ENCODE measurements around the gene STYXL2. TPM values are rescaled to one million over a fixed set of nuclear protein-coding genes. Genes with fewer than 3 reads are reported as not detected.

Gene STYXL2
- total RNA-seq, 2 experiments from 2014 or later, result not detected

DNA sequence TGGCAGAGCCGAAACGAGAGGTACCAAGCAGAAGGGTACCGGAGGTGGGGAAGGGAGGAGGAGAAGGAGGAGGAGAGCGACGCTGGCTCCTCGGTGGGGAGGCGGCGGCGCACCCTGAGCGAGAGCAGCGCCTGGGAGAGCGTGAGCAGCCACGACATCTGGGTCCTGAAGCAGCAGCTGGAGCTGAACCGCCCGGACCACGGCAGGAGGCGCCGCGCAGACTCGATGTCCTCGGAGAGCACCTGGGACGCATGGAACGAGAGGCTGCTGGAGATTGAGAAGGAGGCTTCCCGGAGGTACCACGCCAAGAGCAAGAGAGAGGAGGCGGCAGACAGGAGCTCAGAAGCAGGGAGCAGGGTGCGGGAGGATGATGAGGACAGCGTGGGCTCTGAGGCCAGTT lies 32.4 kb downstream of the STYXL2 start:
- no peak for DNase-seq
- H3K4me3 Mint-ChIP-seq, result no peak overlapping the region
- peaks cover 11% of the 10 kb centered on the region for H3K27me3 Mint-ChIP-seq (ENCODE audit: low read depth)
- intact Hi-C loops (cut with micrococcal nuclease), result no loop called here
- no peaks in the 10 kb centered on the region for H3K9me3 Mint-ChIP-seq
- H3K4me1 Mint-ChIP-seq (ENCODE audit: low read depth), result peaks cover under 1% of the 10 kb centered on the region
- CTCF ChIA-PET, result interaction anchor here (1.0 to 3.1 kb wide), 6 partner anchors 21 to 216 kb away, joined by 3 to 17 read pairs (median 4); no protein-coding TSS in a partner anchor
- H3K27ac Mint-ChIP-seq, result no peak overlapping the region
- H3K36me3 Mint-ChIP-seq (ENCODE audit: low read depth), result no peaks in the 10 kb centered on the region

DNA sequence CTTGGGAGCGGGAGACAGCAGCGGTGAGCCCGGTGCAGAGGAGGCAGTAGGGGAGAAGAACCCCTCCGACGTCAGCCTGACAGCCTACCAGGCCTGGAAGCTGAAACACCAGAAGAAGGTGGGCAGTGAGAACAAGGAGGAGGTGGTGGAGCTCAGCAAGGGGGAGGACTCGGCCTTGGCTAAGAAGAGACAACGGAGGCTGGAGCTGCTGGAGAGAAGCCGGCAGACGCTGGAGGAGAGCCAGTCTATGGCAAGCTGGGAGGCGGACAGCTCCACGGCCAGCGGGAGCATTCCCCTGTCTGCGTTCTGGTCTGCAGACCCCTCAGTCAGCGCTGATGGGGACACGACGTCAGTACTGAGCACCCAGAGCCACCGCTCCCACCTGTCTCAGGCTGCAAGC lies 32.9 kb downstream of the STYXL2 start:
- intact Hi-C loops (cut with micrococcal nuclease), result no loop called here
- Mint-ChIP-seq H3K4me3 (no peak overlapping the region), H3K9me3 (no peaks in the 10 kb centered on the region), H3K36me3 (ENCODE audit: low read depth) (no peaks in the 10 kb centered on the region), H3K4me1 (ENCODE audit: low read depth) (no peaks in the 10 kb centered on the region), H3K27me3 (ENCODE audit: low read depth) (peaks cover 11% of the 10 kb centered on the region), H3K27ac (no peak overlapping the region)
- CTCF ChIA-PET, result interaction anchor here (1.0 to 3.1 kb wide), 5 partner anchors 22 to 216 kb away, joined by 3 to 17 read pairs (median 4); no protein-coding TSS in a partner anchor
- no peak for DNase-seq

DNA sequence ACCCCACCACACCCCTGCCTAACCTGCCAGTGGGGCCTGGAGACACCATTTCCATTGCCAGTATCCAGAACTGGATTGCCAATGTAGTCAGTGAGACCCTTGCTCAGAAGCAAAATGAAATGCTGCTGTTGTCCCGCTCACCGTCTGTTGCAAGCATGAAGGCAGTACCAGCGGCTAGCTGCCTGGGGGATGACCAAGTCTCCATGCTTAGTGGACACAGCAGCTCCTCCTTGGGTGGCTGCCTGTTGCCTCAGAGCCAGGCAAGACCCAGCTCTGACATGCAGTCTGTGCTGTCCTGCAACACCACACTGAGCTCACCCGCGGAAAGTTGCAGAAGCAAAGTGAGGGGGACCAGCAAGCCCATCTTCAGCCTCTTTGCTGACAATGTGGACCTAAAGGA lies 33.4 kb downstream of the STYXL2 start:
- Mint-ChIP-seq H3K27ac (no peak overlapping the region), H3K4me1 (ENCODE audit: low read depth) (no peaks in the 10 kb centered on the region), H3K36me3 (ENCODE audit: low read depth) (no peaks in the 10 kb centered on the region), H3K9me3 (no peaks in the 10 kb centered on the region), H3K27me3 (ENCODE audit: low read depth) (peaks cover 11% of the 10 kb centered on the region), H3K4me3 (no peak overlapping the region)
- intact Hi-C loops (cut with micrococcal nuclease), result no loop called here
- DNase-seq, result no peak
- CTCF ChIA-PET, result interaction anchor here (0.7 to 3.1 kb wide), 5 partner anchors 11 to 217 kb away, joined by 3 to 17 read pairs (median 4); no protein-coding TSS in a partner anchor

DNA sequence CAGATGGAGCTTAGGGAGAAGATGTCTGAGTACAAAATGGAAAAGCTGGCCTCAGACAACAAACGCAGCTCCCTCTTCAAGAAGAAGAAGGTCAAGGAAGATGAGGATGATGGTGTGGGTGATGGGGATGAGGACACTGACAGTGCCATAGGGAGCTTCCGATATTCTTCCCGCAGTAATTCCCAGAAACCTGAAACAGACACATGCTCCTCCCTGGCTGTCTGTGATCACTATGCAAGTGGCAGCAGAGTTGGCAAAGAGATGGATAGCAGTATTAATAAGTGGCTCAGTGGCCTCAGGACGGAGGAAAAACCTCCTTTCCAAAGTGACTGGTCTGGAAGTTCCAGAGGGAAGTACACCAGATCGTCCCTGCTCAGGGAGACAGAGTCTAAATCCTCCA lies 33.8 kb downstream of the STYXL2 start:
- H3K27ac Mint-ChIP-seq, result no peak overlapping the region
- H3K36me3 Mint-ChIP-seq (ENCODE audit: low read depth), result no peaks in the 10 kb centered on the region
- H3K27me3 Mint-ChIP-seq (ENCODE audit: low read depth), result peaks cover 11% of the 10 kb centered on the region
- intact Hi-C loops (cut with micrococcal nuclease), result no loop called here
- H3K4me1 Mint-ChIP-seq (ENCODE audit: low read depth), result no peaks in the 10 kb centered on the region
- H3K9me3 Mint-ChIP-seq, result no peaks in the 10 kb centered on the region
- H3K4me3 Mint-ChIP-seq, result no peak overlapping the region
- CTCF ChIA-PET, result interaction anchor here (0.7 to 3.1 kb wide), 4 partner anchors 11 to 217 kb away, joined by 3 to 17 read pairs (median 8); no protein-coding TSS in a partner anchor
- DNase-seq, result no peak

DNA sequence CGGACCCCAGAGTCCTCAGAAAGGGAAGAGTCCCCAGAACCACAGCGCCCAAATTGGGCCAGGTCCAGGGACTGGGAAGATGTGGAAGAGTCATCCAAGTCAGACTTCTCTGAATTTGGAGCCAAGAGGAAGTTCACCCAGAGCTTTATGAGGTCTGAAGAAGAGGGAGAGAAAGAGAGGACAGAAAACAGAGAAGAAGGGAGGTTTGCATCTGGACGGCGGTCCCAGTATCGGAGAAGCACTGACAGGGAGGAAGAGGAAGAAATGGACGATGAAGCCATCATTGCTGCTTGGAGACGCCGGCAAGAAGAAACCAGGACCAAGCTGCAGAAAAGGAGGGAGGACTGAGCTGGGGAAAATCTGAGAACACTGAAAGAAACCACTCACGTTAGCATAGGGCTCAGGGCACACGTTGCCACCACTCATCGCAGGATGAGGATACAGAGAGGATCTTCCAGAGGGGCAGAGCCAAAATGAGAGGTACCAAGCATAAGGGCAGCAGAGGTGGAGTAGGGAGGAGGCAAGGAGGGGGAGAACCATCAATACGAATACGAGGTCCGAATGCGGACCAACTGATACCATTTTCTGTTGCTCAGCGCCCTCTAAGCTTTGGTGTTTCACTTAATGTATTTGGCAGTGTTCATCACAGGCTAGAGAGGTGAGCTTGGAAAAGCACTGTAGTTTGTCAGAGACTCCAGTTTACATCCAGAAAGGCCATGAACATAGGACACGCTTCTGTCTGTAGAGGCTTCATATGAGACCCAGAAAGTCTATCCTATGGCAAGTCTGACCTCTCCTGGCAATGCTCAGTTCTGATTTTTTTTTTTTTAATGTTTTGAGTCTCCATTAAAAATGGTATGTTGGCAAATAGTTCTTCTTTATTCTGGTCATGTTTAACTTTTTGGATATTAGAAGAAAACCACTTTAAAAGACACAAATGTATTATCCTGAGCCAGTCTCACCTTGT lies 34.7 kb downstream of the STYXL2 start:
- Mint-ChIP-seq H3K27ac (no peak overlapping the region), H3K4me3 (no peak overlapping the region), H3K4me1 (ENCODE audit: low read depth) (no peaks in the 10 kb centered on the region), H3K27me3 (ENCODE audit: low read depth) (peaks cover 11% of the 10 kb centered on the region), H3K36me3 (ENCODE audit: low read depth) (no peaks in the 10 kb centered on the region), H3K9me3 (no peaks in the 10 kb centered on the region)
- intact Hi-C loops (cut with micrococcal nuclease), result no loop called here
- DNase-seq, result no peak
- CTCF ChIA-PET, result interaction anchor here (0.6 to 3.5 kb wide), 4 partner anchors 62 to 218 kb away, joined by 5 to 17 read pairs (median 10); no protein-coding TSS in a partner anchor

DNA sequence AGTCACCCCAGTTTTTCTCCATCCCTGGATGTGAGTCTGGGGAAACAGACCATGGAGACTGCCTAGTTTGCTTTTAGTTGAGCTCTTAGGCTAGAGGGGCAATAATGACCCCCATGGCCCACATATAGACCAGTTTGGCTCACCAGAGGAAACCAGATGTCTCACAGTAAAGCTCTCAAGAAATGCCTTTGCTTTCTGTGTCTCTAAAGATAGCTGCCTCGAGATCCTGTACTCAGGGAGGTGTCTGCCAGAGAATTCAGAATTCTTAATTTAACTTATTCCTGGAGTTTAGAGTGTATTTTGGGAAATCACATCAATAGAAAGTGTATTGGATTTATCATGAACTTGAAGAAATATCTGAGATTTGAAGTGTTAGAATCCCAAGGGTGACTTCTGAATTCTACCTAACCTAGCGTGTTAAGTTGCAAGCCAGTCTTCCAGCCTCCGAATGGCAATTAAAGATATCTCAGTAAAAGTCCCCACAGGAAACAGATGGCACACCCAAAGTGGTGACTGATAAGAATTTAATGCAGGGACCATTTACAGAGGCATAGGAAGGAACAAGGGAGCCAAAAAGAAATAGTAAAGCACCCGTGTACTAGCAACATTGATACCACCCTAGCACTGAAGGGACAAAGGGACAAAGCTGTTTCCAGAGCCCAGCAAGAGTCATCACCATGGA lies 37.1 kb downstream of the STYXL2 start:
- H3K4me1 Mint-ChIP-seq (ENCODE audit: low read depth), result no peaks in the 10 kb centered on the region
- no peaks in the 10 kb centered on the region for H3K36me3 Mint-ChIP-seq (ENCODE audit: low read depth)
- no peak overlapping the region for H3K27ac Mint-ChIP-seq
- no peaks in the 10 kb centered on the region for H3K9me3 Mint-ChIP-seq
- intact Hi-C loops (cut with micrococcal nuclease), result no loop called here
- H3K4me3 Mint-ChIP-seq, result no peak overlapping the region
- CTCF ChIA-PET, result interaction anchor here (1.0 to 3.5 kb wide), 3 partner anchors 10 to 72 kb away, joined by 3 to 13 read pairs (median 4); no protein-coding TSS in a partner anchor
- no peak for DNase-seq
- peaks cover 11% of the 10 kb centered on the region for H3K27me3 Mint-ChIP-seq (ENCODE audit: low read depth)

DNA sequence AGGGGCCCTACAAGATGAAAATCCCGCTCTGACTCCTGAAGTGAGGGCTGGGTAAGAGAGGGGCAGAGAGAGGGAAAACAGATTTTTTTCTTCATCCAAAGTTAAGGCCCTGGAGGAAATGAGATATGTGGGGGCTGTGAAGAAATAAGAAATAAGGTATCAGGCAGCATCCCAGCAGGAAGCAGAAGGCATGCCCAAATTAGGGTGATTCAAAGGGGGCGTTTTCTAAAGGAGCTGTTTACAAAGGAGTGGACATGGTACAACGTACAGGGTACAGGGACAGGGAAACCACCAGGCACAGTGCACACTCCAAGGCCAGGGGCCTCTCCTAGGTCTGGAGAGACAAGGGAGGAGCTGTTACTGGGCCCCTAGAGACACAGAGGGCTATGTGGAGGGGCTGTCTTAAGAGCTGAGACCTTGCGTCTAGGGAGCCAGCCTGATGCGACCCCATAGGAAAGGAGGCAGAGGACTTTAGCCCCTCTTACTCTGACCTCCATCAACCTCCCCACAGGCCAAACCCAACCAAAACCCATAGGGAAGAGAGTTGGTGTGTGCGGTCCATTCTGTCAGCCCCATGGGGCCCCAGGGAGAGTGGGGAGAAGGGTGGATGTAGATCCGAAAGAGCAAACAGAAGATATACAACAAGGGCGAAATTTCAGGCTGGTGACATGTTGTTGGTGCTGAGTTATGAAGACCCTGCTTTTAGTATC lies 38.6 kb downstream of the STYXL2 start:
- no peaks in the 10 kb centered on the region for H3K36me3 Mint-ChIP-seq (ENCODE audit: low read depth)
- CTCF ChIA-PET, result interaction anchor here (1.4 kb wide), 1 partner anchor 66 kb away, joined by 4 read pairs; no protein-coding TSS in a partner anchor
- H3K27me3 Mint-ChIP-seq (ENCODE audit: low read depth), result peaks cover 6% of the 10 kb centered on the region
- DNase-seq, result no peak
- H3K27ac Mint-ChIP-seq, result no peak overlapping the region
- no peaks in the 10 kb centered on the region for H3K9me3 Mint-ChIP-seq
- intact Hi-C loops (cut with micrococcal nuclease), result no loop called here
- H3K4me1 Mint-ChIP-seq (ENCODE audit: low read depth), result no peaks in the 10 kb centered on the region
- no peak overlapping the region for H3K4me3 Mint-ChIP-seq

DNA sequence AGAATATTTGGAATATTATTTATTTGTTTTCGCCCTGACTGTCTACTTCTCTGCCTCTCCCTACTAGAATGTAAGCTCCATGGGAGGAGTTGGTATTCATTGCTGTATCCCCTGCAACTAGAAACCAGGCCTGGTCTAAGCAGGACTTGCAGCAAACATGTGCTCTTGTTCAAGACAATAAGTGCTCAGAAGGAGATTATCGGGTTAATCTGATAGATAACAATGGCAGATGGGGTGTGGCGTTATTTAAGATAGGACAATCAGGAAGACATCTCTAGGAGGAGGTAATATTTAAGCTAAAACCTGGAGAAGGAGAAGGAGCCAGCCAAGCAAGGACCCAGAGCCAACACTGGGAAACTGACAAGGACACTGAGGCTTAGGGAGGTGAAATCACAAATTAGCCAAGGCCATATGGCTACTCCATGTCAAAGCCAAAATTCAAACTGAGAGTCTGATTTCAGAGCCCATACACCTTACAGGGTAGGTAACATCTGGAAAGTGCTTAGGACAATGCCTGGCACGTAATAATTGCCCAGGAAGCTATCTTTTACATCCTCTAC lies 41.5 kb downstream of the STYXL2 start:
- H3K27me3 Mint-ChIP-seq (ENCODE audit: low read depth), result no peaks in the 10 kb centered on the region
- H3K4me3 Mint-ChIP-seq, result no peak overlapping the region
- H3K9me3 Mint-ChIP-seq, result no peaks in the 10 kb centered on the region
- CTCF ChIA-PET, result interaction anchor here (0.8 to 2.4 kb wide), 2 partner anchors 10 to 75 kb away, joined by 3 to 8 read pairs; no protein-coding TSS in a partner anchor
- no peaks in the 10 kb centered on the region for H3K36me3 Mint-ChIP-seq (ENCODE audit: low read depth)
- intact Hi-C loops (cut with micrococcal nuclease), result no loop called here
- no peaks in the 10 kb centered on the region for H3K4me1 Mint-ChIP-seq (ENCODE audit: low read depth)
- DNase-seq, result no peak
- H3K27ac Mint-ChIP-seq, result no peak overlapping the region

DNA sequence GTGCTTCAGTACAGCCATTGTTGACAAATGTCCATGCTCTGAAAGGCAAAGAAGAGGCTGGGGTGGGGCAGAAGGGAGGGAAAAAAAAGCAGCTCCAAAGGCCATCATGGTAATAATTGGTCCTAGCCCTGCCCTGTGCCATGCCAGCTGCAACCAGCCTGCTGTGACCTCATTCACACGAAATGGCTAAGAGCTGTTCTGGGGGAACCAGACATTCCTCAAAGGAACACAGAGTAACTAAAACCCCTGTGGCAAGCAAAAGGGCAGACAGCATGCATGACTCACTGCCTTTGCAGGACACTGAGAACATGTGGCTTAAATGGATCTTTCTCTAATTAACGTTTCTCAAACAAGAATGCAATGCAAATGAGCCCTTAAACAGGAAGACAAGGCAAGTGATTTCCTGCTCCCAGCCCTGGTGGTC lies 42.3 kb downstream of the STYXL2 start:
- no peak overlapping the region for H3K27ac Mint-ChIP-seq
- H3K4me1 Mint-ChIP-seq (ENCODE audit: low read depth), result no peaks in the 10 kb centered on the region
- no peaks in the 10 kb centered on the region for H3K36me3 Mint-ChIP-seq (ENCODE audit: low read depth)
- no peaks in the 10 kb centered on the region for H3K27me3 Mint-ChIP-seq (ENCODE audit: low read depth)
- H3K9me3 Mint-ChIP-seq, result no peaks in the 10 kb centered on the region
- intact Hi-C loops (cut with micrococcal nuclease), result no loop called here
- no peak for DNase-seq
- CTCF ChIA-PET, result no interaction called here
- H3K4me3 Mint-ChIP-seq, result no peak overlapping the region

DNA sequence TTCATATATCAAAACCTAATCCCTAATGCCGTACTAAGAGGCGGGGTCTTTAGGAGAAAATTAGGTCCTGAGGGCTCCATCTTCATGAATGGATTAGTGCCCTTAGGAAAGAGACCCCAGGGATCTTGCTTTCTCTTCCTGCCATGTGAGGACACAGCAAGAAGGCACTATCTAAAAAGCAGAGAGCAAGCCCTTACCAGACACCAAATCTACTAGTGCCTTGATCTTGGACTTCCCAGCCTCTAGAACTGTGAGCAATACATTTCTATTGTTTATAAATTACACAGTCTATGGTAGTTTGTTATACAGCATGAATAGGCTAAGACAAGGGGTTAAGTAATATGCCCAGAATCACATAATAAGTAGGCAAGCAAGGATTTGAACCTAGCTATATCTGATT lies 42.9 kb downstream of the STYXL2 start:
- Mint-ChIP-seq H3K27me3 (ENCODE audit: low read depth) (no peaks in the 10 kb centered on the region), H3K4me1 (ENCODE audit: low read depth) (no peaks in the 10 kb centered on the region), H3K27ac (no peak overlapping the region), H3K4me3 (no peak overlapping the region), H3K36me3 (ENCODE audit: low read depth) (no peaks in the 10 kb centered on the region), H3K9me3 (no peaks in the 10 kb centered on the region)
- CTCF ChIA-PET, result interaction anchor here (0.9 to 1.2 kb wide), 2 partner anchors 12 to 179 kb away, joined by 3 to 4 read pairs; no protein-coding TSS in a partner anchor
- intact Hi-C loops (cut with micrococcal nuclease), result no loop called here
- DNase-seq, result no peak

DNA sequence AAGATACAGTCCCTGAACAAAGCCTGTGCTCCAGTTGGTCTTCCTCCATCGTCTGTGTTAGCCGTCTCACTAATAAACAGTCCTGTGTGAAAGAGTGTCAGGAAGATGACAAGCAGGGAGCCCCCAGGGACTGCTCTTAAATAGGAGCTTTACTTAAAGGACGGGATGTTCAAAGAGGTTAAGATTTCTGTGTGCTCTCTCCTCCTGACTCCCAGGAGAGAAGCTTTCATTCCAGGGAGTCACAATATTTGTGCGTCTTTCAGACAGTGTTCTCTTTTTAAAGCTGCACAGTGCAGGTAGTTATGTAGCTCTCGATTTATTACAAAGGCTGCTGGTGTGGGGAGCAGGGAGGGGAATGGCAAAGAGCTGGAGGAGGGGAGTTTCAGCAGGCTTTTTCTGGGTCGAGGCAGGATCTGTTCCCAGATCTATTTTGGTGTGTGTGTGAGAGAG lies 43.5 kb downstream of the STYXL2 start:
- no peaks in the 10 kb centered on the region for H3K4me1 Mint-ChIP-seq (ENCODE audit: low read depth)
- no peaks in the 10 kb centered on the region for H3K9me3 Mint-ChIP-seq
- H3K27ac Mint-ChIP-seq, result no peak overlapping the region
- CTCF ChIA-PET, result interaction anchor here (0.9 to 1.2 kb wide), 2 partner anchors 12 to 179 kb away, joined by 3 to 4 read pairs; no protein-coding TSS in a partner anchor
- intact Hi-C loops (cut with micrococcal nuclease), result no loop called here
- H3K27me3 Mint-ChIP-seq (ENCODE audit: low read depth), result no peaks in the 10 kb centered on the region
- no peak for DNase-seq
- H3K36me3 Mint-ChIP-seq (ENCODE audit: low read depth), result no peaks in the 10 kb centered on the region
- no peak overlapping the region for H3K4me3 Mint-ChIP-seq
